SK-N-SH (cell line): Measurements from ENCODE around the gene MSN. TPM values are rescaled to one million over a fixed set of nuclear protein-coding genes. Genes with fewer than 3 reads are reported as not detected.
"Not testable (repeated sequence)": the region's sequence is repeated elsewhere in the genome, so short reads cannot be mapped to it uniquely, and the experiment has no call there.

Source experiments
- CTCF ChIA-PET: fragments of 300-600, 350-600 bp; formaldehyde crosslinking; extraction: SDS; loops from one replicate; lab custom pipeline; 2021; lab: Yijun Ruan, JAX
- POLR2A ChIA-PET: fragments of 350-600 bp; sonication (Branson Sonifier 250); formaldehyde crosslinking; extraction: SDS; loops from one replicate; lab custom pipeline; 2020; ENCODE audit warnings: antibody characterized with exemption, inconsistent platforms; lab: Yijun Ruan, JAX
- DNase-seq: peaks from one replicate; pipeline ENCODE4 v3.0.0; 2012
- H2AFZ ChIP-seq: fragments of 200-600 bp; sonication (generic); 2 replicates; pipeline ENCODE4 v1.8.1; 2016; ENCODE audit warnings: antibody characterized with exemption, mild to moderate bottlenecking, low read depth
- H3F3A ChIP-seq: fragments of 200-600 bp; sonication (generic); replicated peaks from 2 replicates; pipeline ENCODE3; 2016; ENCODE audit warnings: antibody characterized with exemption, mild to moderate bottlenecking; ENCODE audit not compliant: insufficient read depth
- H3K27ac ChIP-seq, 2 experiments: fragments of 200-500 bp in 1 of 2; fragments of 200-600 bp in 1 of 2; sonication (Bioruptor generic) in 1 of 2; sonication (generic), shearing (Covaris generic) in 1 of 2; 2 replicates each; pipeline versions ENCODE4 v1.5.1 to v1.6.1; 2014 to 2016; ENCODE audit warnings: low read depth in 2 of 2, inconsistent platforms in 1 of 2, low read length in 1 of 2, mild to moderate bottlenecking in 1 of 2, mixed read lengths in 1 of 2
- H3K27me3 ChIP-seq: fragments of 200-600 bp; sonication (generic), shearing (Covaris generic); 2 replicates; pipeline ENCODE4 v1.6.1; 2016; ENCODE audit warnings: mixed run types; ENCODE audit not compliant: insufficient read depth
- H3K36me3 ChIP-seq, 2 experiments: fragments of 200-500 bp in 1 of 2; fragments of 200-600 bp in 1 of 2; sonication (Bioruptor generic) in 1 of 2; sonication (generic) in 1 of 2; replicated peaks in 1 of 2; 2 replicates each; pipeline versions ENCODE3 to v1.5.1; 2014 to 2016; ENCODE audit warnings: low read length in 1 of 2, mild to moderate bottlenecking in 1 of 2; ENCODE audit not compliant: insufficient read depth in 2 of 2, control insufficient read depth in 1 of 2
- H3K4me1 ChIP-seq, 2 experiments: fragments of 200-500 bp in 1 of 2; fragments of 200-600 bp in 1 of 2; sonication (Bioruptor generic) in 1 of 2; sonication (generic), shearing (Covaris generic) in 1 of 2; 2 replicates each; pipeline versions ENCODE4 v1.5.1 to v1.6.1; 2014 to 2016; ENCODE audit warnings: low read depth in 1 of 2, low read length in 1 of 2, mixed run types in 1 of 2; ENCODE audit not compliant: insufficient read depth in 2 of 2, control insufficient read depth in 1 of 2
- H3K4me2 ChIP-seq: fragments of 200-600 bp; sonication (generic), shearing (Covaris generic); 2 replicates; pipeline ENCODE4 v1.6.1; 2017; ENCODE audit warnings: mixed run types
- H3K4me3 ChIP-seq, 2 experiments: fragments of 200-500 bp in 1 of 2; fragments of 200-600 bp in 1 of 2; sonication (Bioruptor generic) in 1 of 2; sonication (generic), shearing (Covaris generic) in 1 of 2; 2 replicates each; pipeline versions ENCODE4 v1.5.1 to v1.8.1; 2014 to 2016; ENCODE audit warnings: low read depth in 2 of 2, inconsistent platforms in 1 of 2, low read length in 1 of 2, mild to moderate bottlenecking in 1 of 2, mixed read lengths in 1 of 2, moderate library complexity in 1 of 2
- H3K79me2 ChIP-seq: fragments of 200-600 bp; sonication (generic); 2 replicates; pipeline ENCODE4 v1.8.1; 2017; ENCODE audit warnings: mild to moderate bottlenecking; ENCODE audit not compliant: insufficient read depth
- H3K9ac ChIP-seq: fragments of 200-600 bp; sonication (generic); 2 replicates; pipeline ENCODE4 v1.6.1; 2017; ENCODE audit warnings: mixed run types
- H3K9me2 ChIP-seq: fragments of 200-600 bp; sonication (generic); 2 replicates; pipeline ENCODE4 v1.6.1; 2017; ENCODE audit warnings: mixed run types
- H3K9me3 ChIP-seq: fragments of 200-600 bp; sonication (generic); 2 replicates; pipeline ENCODE4 v1.6.1; 2017; ENCODE audit warnings: mixed run types, mild to moderate bottlenecking, moderate library complexity
- H4K20me1 ChIP-seq: fragments of 200-600 bp; sonication (generic); 2 replicates; pipeline ENCODE4 v1.6.1; 2017; ENCODE audit warnings: mild to moderate bottlenecking, mixed run types; ENCODE audit not compliant: insufficient read depth
- CTCF ChIP-seq: fragments of 200-600 bp; sonication (generic); IDR thresholded peaks from 2 replicates; pipeline ENCODE4 v1.6.1; 2017; ENCODE audit warnings: antibody characterized with exemption, mild to moderate bottlenecking, moderate library complexity
- EP300 ChIP-seq, 2 experiments: IDR thresholded peaks; 2 replicates each; pipeline versions ENCODE4 v1.4.0 to v1.6.1; 2012; ENCODE audit warnings: borderline replicate concordance in 1 of 2, low read depth in 1 of 2, low read length in 1 of 2
- FOSL2 ChIP-seq: IDR thresholded peaks from 2 replicates; pipeline ENCODE4 v1.4.0; 2012; ENCODE audit warnings: low read depth, mild to moderate bottlenecking, moderate library complexity, borderline replicate concordance
- FOXM1 ChIP-seq: IDR thresholded peaks from 2 replicates; pipeline ENCODE4 v1.4.0; 2012; ENCODE audit warnings: low read depth, mild to moderate bottlenecking
- GABPA ChIP-seq: IDR thresholded peaks from 2 replicates; pipeline ENCODE4 v1.4.0; 2012; ENCODE audit warnings: low read depth, mild to moderate bottlenecking
- MAX ChIP-seq: IDR thresholded peaks from 2 replicates; pipeline ENCODE4 v1.4.0; 2012; ENCODE audit warnings: low read depth
- NRF1 ChIP-seq: IDR thresholded peaks from 2 replicates; pipeline ENCODE4 v1.6.1; 2012; ENCODE audit warnings: low read depth, mild to moderate bottlenecking, low read length
- REST ChIP-seq: IDR thresholded peaks from 2 replicates; pipeline ENCODE4 v1.6.1; 2012; ENCODE audit warnings: mild to moderate bottlenecking, low read depth, low read length, moderate library complexity
- RFX5 ChIP-seq: IDR thresholded peaks from 2 replicates; pipeline ENCODE4 v1.6.1; 2012; ENCODE audit warnings: mild to moderate bottlenecking, improper control_type of control experiment, low read length
- TEAD4 ChIP-seq: IDR thresholded peaks from 2 replicates; pipeline ENCODE4 v1.4.0; 2012; ENCODE audit warnings: mild to moderate bottlenecking, borderline replicate concordance; ENCODE audit not compliant: insufficient read depth
- USF2 ChIP-seq: fragments of 150-350 bp; IDR thresholded peaks from 2 replicates; pipeline ENCODE4 v1.6.1; 2017; ENCODE audit warnings: antibody characterized with exemption, low read length, low read depth, borderline replicate concordance
- YY1 ChIP-seq: IDR thresholded peaks from 2 replicates; pipeline ENCODE4 v1.4.0; 2012; ENCODE audit warnings: low read depth, mild to moderate bottlenecking
- WGBS: methylation state at CpG from one replicate; pipeline ENCODE4 v1.1.6; 2017; ENCODE audit warnings: low lambda C conversion rate; 5-methylcytosine and 5-hydroxymethylcytosine counted together
- polyA plus RNA-seq, 3 experiments: library from polyadenylated mRNA; depleted of rRNA; stranded (reverse); fragments of >200 nt; gene quantifications; 2 replicates each; pipeline ENCODE4 v1.2.3, GENCODE V29; 2012

Gene MSN
- polyA plus RNA-seq, 1 of the 3 experiments (the other 2 are of a cell fraction), result 189 TPM

- no peak for TF ChIP-seq REST
Observed at GRCh38 chrX:65647801-65648200, 19.7 kb upstream of the MSN start (continued).

GRCh38 chrX:65652098-65652497, 15.4 kb upstream of the MSN start:
- Histone ChIP-seq H3K36me3 (no peaks in the 10 kb centered on the region), H2AFZ (no peak overlapping the region), H3F3A (no peaks in the 10 kb centered on the region), H3K4me2 (no peak overlapping the region), H3K9ac (no peak overlapping the region), H3K9me3 (no peaks in the 10 kb centered on the region), H3K27ac (no peak overlapping the region), H3K4me1 (no peaks in the 10 kb centered on the region), H3K27me3 (no peaks in the 10 kb centered on the region), H3K4me3 (no peak overlapping the region), H4K20me1 (no peaks in the 10 kb centered on the region), H3K79me2 (no peaks in the 10 kb centered on the region), H3K9me2 (no peaks in the 10 kb centered on the region)
- TF ChIP-seq USF2, result no peak
- TF ChIP-seq FOXM1, result no peak
- no peak for TF ChIP-seq NRF1
- no peak for TF ChIP-seq YY1
- no peak for TF ChIP-seq EP300 (IDR thresholded peaks at IDR 0.05; ENCODE audit: borderline replicate concordance in 1 of 2, low read depth in 1 of 2, low read length in 1 of 2)
- no peak for TF ChIP-seq REST
- TF ChIP-seq CTCF, result no peak
- no peak for TF ChIP-seq GABPA
- no peak for TF ChIP-seq FOSL2
- no peak for TF ChIP-seq TEAD4
- TF ChIP-seq RFX5, result no peak
- no peak for TF ChIP-seq MAX
- CTCF ChIA-PET, result no interaction called here
- POLR2A ChIA-PET, result no interaction called here
- no peak for DNase-seq
- 33% methylated on average over 1 of the region's 1 CpG for WGBS

GRCh38 chrX:65657009-65657441, 10.4 kb upstream of the MSN start:
- H3K27me3 ChIP-seq, H3K9ac ChIP-seq, H3K9me2 ChIP-seq, H3K27ac ChIP-seq, H3F3A ChIP-seq, DNase-seq, H3K4me2 ChIP-seq, H3K9me3 ChIP-seq, POLR2A ChIA-PET, H3K36me3 ChIP-seq, CTCF ChIA-PET, H4K20me1 ChIP-seq, H3K4me1 ChIP-seq, H3K4me3 ChIP-seq, H3K79me2 ChIP-seq, H2AFZ ChIP-seq: not testable (repeated sequence)
- WGBS, result 28% methylated on average over 7 of the region's 7 CpGs
